Kidney epithelial cell (primary cell): ENCODE measurements around the gene PPP1R3A. TPM values are rescaled to one million over a fixed set of nuclear protein-coding genes. Genes with fewer than 3 reads are reported as not detected.

Experiments used
- DNase-seq: peaks from one replicate; pipeline ENCODE4 v3.0.0-alpha.2; 2010; ENCODE audit warnings: low read depth
- H3K27me3 ChIP-seq: 2 replicates; pipeline ENCODE4 v1.6.0; 2011; ENCODE audit warnings: low read length; ENCODE audit not compliant: control insufficient read depth, insufficient read depth
- H3K36me3 ChIP-seq: 2 replicates; pipeline ENCODE4 v1.5.1; 2011; ENCODE audit warnings: low read length; ENCODE audit not compliant: control insufficient read depth, insufficient read depth
- H3K4me3 ChIP-seq: 2 replicates; pipeline ENCODE4 v1.5.1; 2011; ENCODE audit warnings: low read depth, mild to moderate bottlenecking, control low read depth, low read length
- CTCF ChIP-seq: IDR thresholded peaks from 2 replicates; pipeline ENCODE4 v1.5.1; 2011; ENCODE audit warnings: mild to moderate bottlenecking, moderate library complexity, low read length, control low read depth, inconsistent platforms; ENCODE audit not compliant: insufficient read depth, poor library complexity, severe bottlenecking
- total RNA-seq: library from RNA; depleted of rRNA; stranded (reverse); fragments of >200 nt; gene quantifications from 2 replicates; pipeline ENCODE4 v1.2.3, GENCODE V29; 2015

PPP1R3A gene
- total RNA-seq, 1 donor from 2014 or later = not detected

GRCh38 chr7:113835367-113835766 is 83.4 kb downstream of the PPP1R3A start:
- DNase-seq = no peak
- Histone ChIP-seq H3K36me3 (no peaks in the 10 kb centered on the region), H3K27me3 (no peaks in the 10 kb centered on the region), H3K4me3 (no peak overlapping the region)
- no peak for TF ChIP-seq CTCF

- Histone ChIP-seq H3K27me3 (no peaks in the 10 kb centered on the region), H3K36me3 (no peaks in the 10 kb centered on the region), H3K4me3 (no peak overlapping the region)
- no peak for TF ChIP-seq CTCF
- no peak for DNase-seq
Observed at GRCh38 chr7:113832196-113832745, 86.5 kb downstream of the PPP1R3A start.

- H3K36me3 ChIP-seq = no peaks in the 10 kb centered on the region
- TF ChIP-seq CTCF = no peak
- no peak for DNase-seq
- no peaks in the 10 kb centered on the region for H3K27me3 ChIP-seq
- no peak overlapping the region for H3K4me3 ChIP-seq
Observed at GRCh38 chr7:113831556-113831955, 87.3 kb downstream of the PPP1R3A start.

- no peaks in the 10 kb centered on the region for H3K27me3 ChIP-seq
- DNase-seq = no peak
- H3K36me3 ChIP-seq = no peaks in the 10 kb centered on the region
- no peak overlapping the region for H3K4me3 ChIP-seq
- no peak for TF ChIP-seq CTCF
Observed at GRCh38 chr7:113828581-113828980, 90.2 kb downstream of the PPP1R3A start.
